Type B pancreatic cell (in vitro differentiated cells): ENCODE measurements around the gene PRDM2. TPM values are rescaled to one million over a fixed set of nuclear protein-coding genes. Genes with fewer than 3 reads are reported as not detected.

ENCODE experiments used
- DNase-seq: peaks from one replicate; pipeline ENCODE4 v3.0.0; 2021; ENCODE audit warnings: mixed read lengths; ENCODE audit not compliant: unreplicated experiment; ENCODE audit errors: extremely low spot score
- H3K27ac Mint-ChIP-seq: 2 replicates; pipeline ENCODE4 v1.8.0; 2021; ENCODE audit warnings: mild to moderate bottlenecking, mixed read lengths
- H3K27me3 Mint-ChIP-seq: 2 replicates; pipeline ENCODE4 v1.8.0; 2021; ENCODE audit warnings: mixed read lengths
- H3K36me3 Mint-ChIP-seq: 2 replicates; pipeline ENCODE4 v1.8.0; 2021; ENCODE audit warnings: mixed read lengths
- H3K4me1 Mint-ChIP-seq: one replicate; pipeline ENCODE4 v1.8.0; 2021; ENCODE audit warnings: mixed read lengths; ENCODE audit not compliant: unreplicated experiment
- H3K4me3 Mint-ChIP-seq: 2 replicates; pipeline ENCODE4 v1.8.0; 2021; ENCODE audit warnings: mild to moderate bottlenecking, mixed read lengths
- H3K9me3 Mint-ChIP-seq: 2 replicates; pipeline ENCODE4 v1.8.0; 2021; ENCODE audit warnings: mixed read lengths
- CTCF ChIP-seq: fragments of 200-600 bp; sonication (generic); conservative IDR thresholded peaks from 2 replicates; pipeline ENCODE4 v1.5.0; 2021; ENCODE audit warnings: antibody characterized with exemption, mild to moderate bottlenecking
- long read RNA-seq: library from polyadenylated mRNA; unstranded; transcript quantifications from one replicate; pipeline ENCODE4 v2.0.0, GENCODE V29; 2020
- total RNA-seq: library from RNA; stranded (reverse); gene quantifications from 2 replicates; pipeline ENCODE4 v1.2.1, GENCODE V29; 2021; ENCODE audit warnings: low replicate concordance

The PRDM2 gene
- total RNA-seq, result 41.4 and 44.6 TPM in 2 replicates
- long read RNA-seq, partial matches to known transcripts, result 9 of 14 reads
- long read RNA-seq, other reads (novel, unspliced or antisense), result 5 of 14 reads

- Mint-ChIP-seq H3K27me3 (peaks cover 2% of the 10 kb centered on the region), H3K4me1 (peaks cover 18% of the 10 kb centered on the region), H3K9me3 (peaks cover 13% of the 10 kb centered on the region), H3K4me3 (peak within 1 kb of the TSS; percentile 97), H3K36me3 (peaks cover 8% of the 10 kb centered on the region), H3K27ac (peak within 1 kb of the TSS; percentile 94)
- no peak for TF ChIP-seq CTCF
- peak; percentile 74 for DNase-seq
These were observed at the start of gene PRDM2 for GRCh38 chr1:13699936-13700520. PRDM2 (plus strand) TSS chr1:13700188; CDS start chr1:13715606, 15,418 bp downstream.

GRCh38 chr1:13651279-13651678 lies 48.7 kb upstream of the PRDM2 start:
- Mint-ChIP-seq H3K36me3 (no peaks in the 10 kb centered on the region), H3K4me1 (no peaks in the 10 kb centered on the region), H3K4me3 (no peak overlapping the region), H3K27me3 (peaks cover 4% of the 10 kb centered on the region), H3K27ac (no peak overlapping the region), H3K9me3 (no peaks in the 10 kb centered on the region)
- no peak for DNase-seq
- TF ChIP-seq CTCF, result no peak

GRCh38 chr1:13652238-13652637 lies 47.8 kb upstream of the PRDM2 start:
- TF ChIP-seq CTCF, result no peak
- Mint-ChIP-seq H3K27ac (no peak overlapping the region), H3K9me3 (no peaks in the 10 kb centered on the region), H3K4me3 (no peak overlapping the region), H3K4me1 (no peaks in the 10 kb centered on the region), H3K36me3 (no peaks in the 10 kb centered on the region), H3K27me3 (peaks cover 4% of the 10 kb centered on the region)
- DNase-seq, result no peak

GRCh38 chr1:13661539-13661938 lies 38.4 kb upstream of the PRDM2 start:
- DNase-seq, result no peak
- no peak for TF ChIP-seq CTCF
- Mint-ChIP-seq H3K4me3 (no peak overlapping the region), H3K9me3 (no peaks in the 10 kb centered on the region), H3K27ac (no peak overlapping the region), H3K27me3 (peaks cover 3% of the 10 kb centered on the region), H3K4me1 (peaks cover 8% of the 10 kb centered on the region), H3K36me3 (no peaks in the 10 kb centered on the region)

- Mint-ChIP-seq H3K4me3 (no peak overlapping the region), H3K36me3 (no peaks in the 10 kb centered on the region), H3K27ac (no peak overlapping the region), H3K9me3 (no peaks in the 10 kb centered on the region), H3K4me1 (peaks cover 8% of the 10 kb centered on the region), H3K27me3 (peaks cover 3% of the 10 kb centered on the region)
- no peak for TF ChIP-seq CTCF
- DNase-seq, result no peak
These were observed 37.5 kb upstream of the PRDM2 start for GRCh38 chr1:13662493-13662892.
